Raji (cell line): ENCODE results near the gene TNFRSF25.

ENCODE experiments used
- POLR2A ChIP-seq: IDR thresholded peaks from 2 replicates; pipeline ENCODE4 v1.6.1; 2011; ENCODE audit warnings: low read depth, low read length, control low read depth; ENCODE audit not compliant: insufficient read depth

Gene TNFRSF25

DNA sequence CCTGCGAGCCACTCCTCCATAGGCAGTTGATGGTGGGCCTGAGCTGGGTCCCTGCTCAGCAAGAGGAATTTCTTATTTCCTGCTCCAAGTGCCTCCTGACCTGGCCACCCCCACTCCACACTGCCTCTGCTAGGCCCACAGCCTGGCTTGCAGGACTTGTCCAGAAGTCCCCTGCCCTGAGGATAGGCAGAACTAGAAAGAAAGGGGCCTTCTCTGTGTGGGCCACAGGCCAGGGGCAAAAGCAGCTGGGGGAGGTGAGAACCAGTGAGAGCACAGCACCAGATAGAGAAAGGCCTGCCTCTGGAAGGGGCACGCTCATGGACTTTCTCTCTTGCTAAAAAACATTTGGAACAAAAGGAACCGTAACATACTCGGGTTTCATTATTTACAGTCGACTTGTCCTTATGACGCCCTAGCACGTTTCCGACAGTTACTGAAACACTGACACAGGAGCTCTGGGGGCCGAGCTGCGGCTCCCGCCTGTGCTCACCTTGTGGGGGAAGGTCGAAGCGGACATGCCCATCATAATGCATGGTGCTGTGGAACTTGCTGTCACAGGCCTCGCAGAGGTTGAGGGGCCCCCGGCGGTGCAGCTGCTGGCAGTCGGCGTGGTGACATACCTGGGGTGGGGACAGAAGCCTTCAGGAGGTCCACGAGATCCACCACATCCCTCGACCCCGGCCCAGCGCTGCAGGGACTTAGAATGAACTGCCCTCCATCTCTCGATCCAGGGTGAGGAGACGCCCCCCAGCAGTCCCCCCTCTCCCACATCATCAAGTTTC is 11.3 kb upstream of the TNFRSF25 start:
- no peak for TF ChIP-seq POLR2A

DNA sequence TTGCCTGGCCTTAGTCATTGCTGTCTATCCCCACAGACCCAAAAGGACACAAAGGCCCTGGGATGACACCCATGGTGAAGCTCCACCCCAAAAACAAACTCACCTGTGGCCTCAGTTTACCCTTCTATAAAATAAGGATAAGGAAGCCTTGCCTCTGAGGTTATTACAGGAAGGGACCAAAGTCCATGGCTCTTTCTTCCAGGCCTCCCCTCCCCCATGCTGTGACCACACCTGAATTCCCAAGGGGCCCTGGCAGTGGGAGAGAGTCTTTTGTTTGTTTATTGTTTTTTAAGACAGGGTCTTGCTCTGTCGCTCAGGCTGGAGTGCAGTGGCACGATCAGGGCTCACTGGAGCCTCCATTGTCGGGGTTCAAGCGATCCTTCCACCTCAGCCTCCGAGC is 10.5 kb upstream of the TNFRSF25 start:
- TF ChIP-seq POLR2A, result no peak

DNA sequence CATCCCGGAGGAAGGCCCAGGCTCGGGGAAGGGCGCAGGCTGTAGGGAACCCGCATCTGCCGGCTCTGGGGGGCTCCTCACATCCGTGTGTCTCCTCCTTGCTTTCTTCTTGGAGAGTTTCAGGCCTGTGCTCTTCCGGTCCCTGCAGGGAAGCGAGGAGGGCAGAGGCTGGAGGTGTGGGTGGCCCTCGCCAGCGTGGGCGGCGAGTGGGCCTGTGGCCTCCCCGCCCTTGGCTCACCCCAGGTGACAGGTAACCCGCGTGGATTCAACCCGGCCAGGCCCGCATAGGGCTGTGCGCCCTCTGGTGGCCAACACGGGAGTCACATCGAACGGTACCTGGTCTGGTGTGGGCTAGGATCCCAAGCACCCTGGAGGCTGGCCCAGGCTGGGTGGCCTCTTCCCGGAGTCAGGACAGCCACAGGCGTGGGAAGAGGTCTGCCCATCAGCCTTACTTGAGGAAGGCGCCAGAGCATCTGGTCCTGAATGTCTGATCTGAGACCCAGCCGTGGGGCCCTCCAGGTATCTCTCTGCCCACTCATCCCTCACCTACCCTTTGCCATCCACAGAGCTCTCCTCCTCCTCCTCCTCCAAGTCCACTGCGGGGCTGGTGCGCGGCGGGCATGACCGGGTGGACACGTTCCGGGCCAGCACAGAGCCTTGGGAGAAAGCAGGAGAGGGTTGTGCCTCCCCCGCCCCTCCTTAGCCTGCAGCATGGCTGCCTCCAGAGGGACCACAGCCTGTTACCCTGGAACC is 9.6 kb upstream of the TNFRSF25 start:
- no peak for TF ChIP-seq POLR2A

GRCh38 chr1:6474815-6475282 is 8.9 kb upstream of the TNFRSF25 start:
- no peak for TF ChIP-seq POLR2A

DNA sequence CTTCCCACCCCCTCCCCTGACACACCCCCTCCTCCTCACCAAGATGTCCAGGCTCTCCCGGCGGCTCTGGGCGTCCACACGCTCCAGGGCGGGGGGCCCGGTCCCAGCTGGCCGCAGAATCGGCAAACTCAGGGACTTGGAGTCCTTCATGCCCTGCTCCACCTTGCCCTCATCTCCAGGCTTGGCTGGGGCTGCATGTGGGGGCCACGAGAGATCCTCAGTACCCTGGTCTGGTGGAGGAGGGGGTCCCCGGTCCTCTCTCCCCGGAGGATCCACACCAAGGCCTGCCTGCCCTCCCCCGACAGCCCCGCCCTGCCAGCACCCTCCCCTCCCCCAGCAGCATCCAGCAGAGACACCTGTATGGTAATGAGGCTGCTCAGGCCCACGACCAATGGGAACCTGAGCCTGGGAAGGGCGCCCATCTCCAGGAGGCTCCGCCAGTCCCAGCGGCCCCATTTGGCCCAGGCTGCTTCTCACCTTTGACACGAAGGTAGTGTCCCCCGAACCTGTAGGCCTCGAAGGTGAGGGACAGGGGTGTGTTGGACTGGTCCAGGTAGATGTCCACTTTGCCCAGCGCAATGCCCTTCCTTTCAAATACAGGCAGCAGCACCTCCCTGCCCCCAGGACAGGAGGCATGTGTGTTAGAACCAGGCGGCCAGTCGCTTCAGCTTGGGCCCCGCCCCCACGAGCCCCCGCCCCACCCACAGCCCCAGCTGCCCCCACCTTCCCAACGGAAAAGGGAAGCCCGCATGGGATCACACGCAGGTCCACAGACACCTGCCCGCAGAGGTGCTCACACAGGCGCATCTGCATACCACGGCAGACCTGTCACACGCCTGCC is 8.2 kb upstream of the TNFRSF25 start:
- no peak for TF ChIP-seq POLR2A

DNA sequence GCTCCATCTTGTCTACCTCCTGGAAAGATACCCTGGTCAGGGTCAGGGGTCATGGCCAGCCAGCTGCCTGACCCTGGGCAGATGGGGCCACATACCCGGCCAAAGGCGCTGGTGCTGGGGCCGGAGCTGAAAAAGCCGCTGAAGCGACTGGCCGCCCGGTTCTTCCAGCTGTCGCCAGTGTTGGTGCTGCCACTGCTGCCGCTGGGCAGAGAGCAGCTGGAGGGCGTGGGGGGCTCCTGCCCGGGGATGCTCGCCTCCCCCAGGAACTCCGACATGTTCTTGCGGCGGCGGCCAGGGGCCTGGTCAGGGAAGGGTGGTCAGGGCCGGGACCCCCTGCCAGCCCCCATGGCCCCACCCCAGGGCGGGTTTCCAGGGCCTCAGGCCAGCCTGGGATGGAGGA is 7.2 kb upstream of the TNFRSF25 start:
- no peak for TF ChIP-seq POLR2A

- no peak for TF ChIP-seq POLR2A
These were observed 6.4 kb upstream of the TNFRSF25 start for GRCh38 chr1:6472391-6472790.

GRCh38 chr1:6471970-6472368 is 6.0 kb upstream of the TNFRSF25 start:
- no peak for TF ChIP-seq POLR2A

GRCh38 chr1:6471086-6471969 is 5.4 kb upstream of the TNFRSF25 start:
- no peak for TF ChIP-seq POLR2A

DNA sequence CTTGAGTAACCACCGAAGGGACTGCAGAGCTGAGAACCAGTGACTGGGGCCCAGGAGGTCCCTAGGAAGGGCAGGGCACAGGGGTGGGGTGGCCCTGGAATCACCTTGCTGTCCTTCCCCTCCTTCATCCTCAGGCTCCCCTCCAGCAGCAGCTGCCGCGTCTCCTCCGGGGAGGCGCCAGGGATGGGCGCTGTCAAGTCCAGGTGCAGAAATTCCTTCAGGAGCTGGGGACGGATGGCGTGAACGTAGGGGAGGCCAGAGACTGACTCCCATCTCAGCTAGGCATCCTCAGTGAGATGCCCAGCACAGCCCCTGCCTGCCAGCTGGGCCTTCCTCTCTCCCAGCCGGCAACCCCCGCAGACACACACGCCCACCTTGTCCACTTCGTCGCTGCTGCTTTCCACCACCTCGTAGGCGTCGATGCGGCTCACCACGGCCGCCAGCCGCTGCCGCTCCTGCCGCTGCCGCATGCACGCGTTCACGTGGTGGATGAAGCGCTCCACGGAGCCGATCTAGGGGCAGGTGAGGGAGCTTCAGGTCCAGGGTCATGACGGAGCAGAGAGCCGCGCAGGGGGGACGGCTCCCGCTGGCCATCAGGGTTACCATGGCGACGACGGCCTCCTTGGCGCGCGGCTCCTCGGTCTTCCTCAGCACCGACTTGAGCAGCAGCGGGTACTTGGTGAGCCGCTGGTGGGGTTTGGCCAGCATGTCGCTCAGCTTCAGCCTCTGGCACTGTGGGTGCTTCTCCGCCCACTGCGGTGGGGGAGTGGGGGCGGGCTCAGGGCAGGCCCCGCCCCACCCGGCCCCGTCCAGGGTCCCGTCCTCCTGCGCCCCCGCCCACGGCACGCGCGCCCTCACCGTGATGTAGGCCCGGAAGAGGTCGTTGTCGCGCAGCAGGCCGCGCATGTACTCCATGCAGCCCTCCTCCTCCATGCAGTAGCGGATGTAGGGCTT is 4.4 kb upstream of the TNFRSF25 start:
- TF ChIP-seq POLR2A, result no peak

- TF ChIP-seq POLR2A, result no peak
These were observed 2.9 kb upstream of the TNFRSF25 start for GRCh38 chr1:6468729-6469461.

GRCh38 chr1:6467744-6468688 is 2.0 kb upstream of the TNFRSF25 start:
- no peak for TF ChIP-seq POLR2A

DNA sequence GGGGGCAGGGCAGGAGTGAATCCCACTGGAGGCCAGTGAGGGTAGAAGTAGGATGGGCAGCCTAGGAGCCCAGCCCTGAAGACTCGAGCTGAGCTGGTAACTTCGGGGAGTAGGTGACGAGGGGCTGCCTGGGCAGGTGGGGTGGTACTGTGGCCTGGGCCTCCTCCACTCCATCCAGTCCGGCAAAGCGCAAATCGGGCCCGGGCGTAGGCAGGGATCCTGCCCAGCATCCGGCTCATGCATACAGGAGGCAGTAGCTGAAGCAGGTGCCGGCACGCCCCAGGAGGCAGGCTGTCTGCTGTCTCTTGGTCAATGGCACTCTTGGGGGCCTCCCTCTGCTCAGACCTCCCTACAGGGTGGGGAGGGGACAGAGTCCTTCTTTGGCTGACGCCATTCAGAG is 1.3 kb upstream of the TNFRSF25 start:
- no peak for TF ChIP-seq POLR2A
